ENCODE measurements around the gene ZFAND2B.

Gene ZFAND2B

GRCh38 chr2:219171231-219171651 lies 35.3 kb upstream of the ZFAND2B start:
- Mint-ChIP-seq H3K36me3 (ENCODE audit: low read depth) (peaks cover 26% of the 10 kb centered on the region), H3K4me1 (ENCODE audit: low read depth) (peaks cover 29% of the 10 kb centered on the region), H3K27me3 (no peaks in the 10 kb centered on the region), H3K27ac (peak overlapping the region; percentile 11), H3K4me3 (no peak overlapping the region), H3K9me3 (no peaks in the 10 kb centered on the region)

GRCh38 chr2:219172231-219173154 lies 34.1 kb upstream of the ZFAND2B start:
- H3K36me3 Mint-ChIP-seq (ENCODE audit: low read depth): peaks cover 26% of the 10 kb centered on the region

DNA sequence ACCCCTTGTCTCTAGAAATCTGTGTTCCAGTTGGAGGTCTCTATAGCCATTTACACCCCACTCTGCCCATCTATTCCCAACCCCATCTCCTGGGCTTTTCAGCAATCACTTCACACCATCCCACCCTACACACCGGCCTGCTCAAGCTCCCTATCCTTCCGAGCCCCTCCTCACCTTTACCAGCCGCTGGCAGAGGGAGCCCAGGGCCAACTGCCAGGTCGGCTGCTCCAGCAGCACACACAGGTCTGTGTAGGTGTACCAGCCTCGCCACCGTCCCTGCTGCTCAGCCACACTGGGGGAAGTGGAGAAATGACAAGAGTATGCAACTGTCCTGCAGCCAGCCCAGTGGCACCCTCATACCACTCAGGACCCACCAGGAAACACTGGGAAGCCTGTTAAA lies 33.4 kb upstream of the ZFAND2B start:
- Mint-ChIP-seq H3K9me3 (no peaks in the 10 kb centered on the region), H3K4me3 (no peak overlapping the region), H3K36me3 (ENCODE audit: low read depth) (peaks cover 26% of the 10 kb centered on the region), H3K27ac (no peak overlapping the region), H3K4me1 (ENCODE audit: low read depth) (peaks cover 36% of the 10 kb centered on the region), H3K27me3 (no peaks in the 10 kb centered on the region)

More at GRCh38 chr2:219172231-219173154, 34.1 kb upstream of the ZFAND2B start:
- Mint-ChIP-seq H3K27ac (no peak overlapping the region), H3K4me1 (ENCODE audit: low read depth) (peaks cover 34% of the 10 kb centered on the region), H3K4me3 (no peak overlapping the region), H3K27me3 (no peaks in the 10 kb centered on the region), H3K9me3 (no peaks in the 10 kb centered on the region)

- Mint-ChIP-seq H3K4me3 (peak overlapping the region; percentile 42), H3K4me1 (ENCODE audit: low read depth) (peaks cover 41% of the 10 kb centered on the region), H3K27me3 (no peaks in the 10 kb centered on the region), H3K9me3 (no peaks in the 10 kb centered on the region), H3K36me3 (ENCODE audit: low read depth) (peaks cover 27% of the 10 kb centered on the region), H3K27ac (no peak overlapping the region)
These were observed 32.4 kb upstream of the ZFAND2B start for GRCh38 chr2:219174146-219174545.

- Mint-ChIP-seq H3K27ac (no peak overlapping the region), H3K36me3 (ENCODE audit: low read depth) (peaks cover 31% of the 10 kb centered on the region), H3K27me3 (no peaks in the 10 kb centered on the region), H3K4me1 (ENCODE audit: low read depth) (peaks cover 47% of the 10 kb centered on the region), H3K9me3 (no peaks in the 10 kb centered on the region), H3K4me3 (peak overlapping the region; percentile 88)
These were observed 31.8 kb upstream of the ZFAND2B start for GRCh38 chr2:219174801-219175200.

- Mint-ChIP-seq H3K4me1 (ENCODE audit: low read depth) (peaks cover 52% of the 10 kb centered on the region), H3K9me3 (no peaks in the 10 kb centered on the region), H3K36me3 (ENCODE audit: low read depth) (peaks cover 33% of the 10 kb centered on the region), H3K27ac (no peak overlapping the region), H3K27me3 (no peaks in the 10 kb centered on the region), H3K4me3 (peak overlapping the region; percentile 88)
These were observed 31.1 kb upstream of the ZFAND2B start for GRCh38 chr2:219175486-219175885.

DNA sequence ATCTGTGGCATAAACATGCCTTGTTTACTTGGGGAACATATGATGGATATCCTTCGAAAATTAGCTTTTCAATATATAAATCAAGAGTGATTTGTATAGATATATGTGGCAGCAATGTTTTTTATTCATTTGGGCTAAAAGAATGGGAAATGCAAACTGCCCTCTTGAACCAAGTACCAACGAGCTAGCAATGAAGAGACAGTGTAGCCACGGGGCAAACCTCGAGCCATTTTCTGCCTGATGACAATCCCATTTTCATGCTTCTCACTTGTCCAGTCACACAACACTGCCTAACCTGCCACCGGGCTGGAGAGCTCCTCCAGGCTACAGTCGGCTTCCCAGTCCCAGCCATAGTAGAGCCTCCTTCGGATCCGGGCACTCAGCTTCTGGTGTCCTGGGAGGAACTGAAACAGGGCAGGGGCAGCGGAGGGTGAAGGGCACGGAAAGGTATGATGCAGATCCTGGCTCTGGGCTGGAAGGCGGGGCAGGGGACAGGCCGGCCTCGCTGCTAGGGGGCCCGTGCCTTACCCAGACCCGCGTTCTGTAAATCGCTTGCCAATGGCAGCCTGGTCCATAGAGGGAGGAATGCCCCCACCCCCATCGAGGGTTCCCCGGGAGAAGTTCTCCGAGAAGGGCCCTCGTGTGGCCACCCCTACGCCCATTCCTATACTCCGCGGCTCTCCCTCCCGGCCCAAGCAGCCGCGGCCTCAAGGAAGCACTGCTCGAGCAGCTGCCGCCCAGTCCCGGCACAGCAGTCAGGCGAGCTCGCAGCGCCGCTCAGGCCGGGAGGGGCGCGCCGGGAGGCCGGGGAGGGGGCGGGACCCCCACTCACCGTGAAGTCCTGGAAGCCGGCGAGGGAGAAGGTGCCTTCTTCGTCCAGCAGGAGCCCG lies 30.4 kb upstream of the ZFAND2B start:
- Mint-ChIP-seq H3K27me3 (no peaks in the 10 kb centered on the region), H3K27ac (peak overlapping the region; percentile 81), H3K4me3 (peak overlapping the region; percentile 88), H3K4me1 (ENCODE audit: low read depth) (peaks cover 56% of the 10 kb centered on the region), H3K9me3 (no peaks in the 10 kb centered on the region), H3K36me3 (ENCODE audit: low read depth) (peaks cover 38% of the 10 kb centered on the region)

GRCh38 chr2:219176818-219177551 lies 29.6 kb upstream of the ZFAND2B start, which contains the start of gene CNPPD1:
TSS of gene CNPPD1 (minus strand) at chr2:219176925. CDS start at chr2:219176828, 97 bp downstream.
- Mint-ChIP-seq H3K27me3 (no peaks in the 10 kb centered on the region), H3K4me3 (peak within 1 kb of the TSS; percentile 88), H3K9me3 (no peaks in the 10 kb centered on the region), H3K4me1 (ENCODE audit: low read depth) (peaks cover 60% of the 10 kb centered on the region), H3K27ac (peak within 1 kb of the TSS; percentile 91), H3K36me3 (ENCODE audit: low read depth) (peaks cover 38% of the 10 kb centered on the region)

DNA sequence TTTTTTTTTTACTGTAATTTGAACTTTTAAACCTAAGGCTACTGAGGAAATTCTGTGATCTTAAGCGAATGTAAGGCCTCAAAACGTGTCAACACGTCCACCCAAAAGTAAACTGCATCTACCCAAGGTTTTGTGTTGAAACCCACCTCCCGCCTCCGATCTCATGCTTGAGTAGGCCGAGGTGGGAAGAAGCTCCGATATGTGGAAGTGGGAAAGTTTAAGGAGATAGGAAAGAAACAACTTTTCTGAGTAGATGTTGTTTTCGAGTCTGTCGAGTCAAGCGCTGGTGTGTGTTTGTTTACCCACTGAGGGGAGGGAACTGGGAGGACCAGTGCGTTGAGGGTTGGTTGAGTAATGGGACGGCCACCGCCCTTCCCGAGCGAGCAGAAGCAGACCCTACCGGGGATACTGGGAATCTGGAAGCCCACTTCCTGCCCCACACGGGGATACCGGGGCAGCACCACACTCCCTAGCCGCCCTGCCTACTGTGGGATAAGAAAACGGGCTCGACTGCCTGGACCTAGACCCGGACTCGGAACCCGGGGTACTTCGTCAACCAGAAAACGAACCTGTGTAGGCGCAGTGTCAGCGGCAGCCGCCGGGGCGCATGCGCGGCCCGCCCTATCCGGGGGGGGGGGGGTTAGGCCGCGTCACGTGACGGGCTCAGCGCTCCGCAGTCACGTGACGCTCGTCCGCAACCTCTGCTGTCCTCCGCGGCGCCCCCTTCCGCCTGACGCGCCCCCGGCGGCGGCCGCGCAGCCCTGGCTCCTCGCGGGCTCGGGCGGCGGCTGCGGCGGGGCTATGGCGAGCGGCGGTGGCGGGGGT lies 28.8 kb upstream of the ZFAND2B start, which contains the start of gene RETREG2:
RETREG2 (plus strand) TSS at position 724 of the 825 bp plus-strand sequence; CDS start at position 802, 78 bp downstream.
- H3K4me3 Mint-ChIP-seq: peak within 1 kb of the TSS; percentile 88
- H3K27me3 Mint-ChIP-seq: no peaks in the 10 kb centered on the region
- H3K27ac Mint-ChIP-seq: peak within 1 kb of the TSS; percentile 91
- peaks cover 35% of the 10 kb centered on the region for H3K36me3 Mint-ChIP-seq (ENCODE audit: low read depth)
- H3K4me1 Mint-ChIP-seq (ENCODE audit: low read depth): peaks cover 61% of the 10 kb centered on the region
- no peaks in the 10 kb centered on the region for H3K9me3 Mint-ChIP-seq

DNA sequence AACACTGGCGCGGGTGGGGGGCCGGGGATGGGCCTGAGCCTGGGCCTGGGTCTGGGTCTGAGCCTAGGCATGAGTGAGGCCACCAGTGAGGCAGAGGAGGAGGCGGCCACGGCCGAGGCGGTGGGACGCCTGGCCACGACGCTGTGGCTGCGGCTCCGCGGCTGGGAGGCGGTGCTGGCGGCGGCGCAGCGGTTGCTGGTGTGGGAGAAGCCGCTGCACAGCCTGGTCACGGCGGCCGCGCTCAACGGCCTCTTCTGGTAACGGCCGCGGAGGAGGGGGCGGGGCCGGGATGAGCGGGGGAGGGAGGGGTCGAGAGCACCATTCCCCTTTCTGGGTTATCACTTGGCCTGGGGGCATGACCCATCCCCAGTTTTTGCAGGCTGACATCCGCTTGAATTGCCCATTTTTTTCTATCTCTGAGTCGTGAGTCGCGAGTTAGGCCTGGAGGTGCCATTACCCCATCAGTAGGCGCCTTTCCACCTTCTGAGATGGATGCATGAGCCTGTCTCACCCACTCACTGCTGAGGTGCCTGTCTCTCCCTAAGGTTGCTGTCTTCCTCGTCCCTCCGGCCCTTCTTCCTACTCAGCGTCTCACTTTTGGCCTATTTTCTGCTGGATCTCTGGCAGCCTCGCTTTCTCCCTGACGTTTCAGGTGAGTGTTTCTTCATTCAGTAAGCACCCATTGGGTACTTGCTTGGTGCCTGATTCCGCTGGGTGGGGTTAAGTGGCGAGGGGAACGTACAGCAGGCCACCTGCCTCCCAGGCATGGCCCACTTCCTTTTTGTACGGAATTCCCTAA lies 28.0 kb upstream of the ZFAND2B start:
- Mint-ChIP-seq H3K4me3 (peak overlapping the region; percentile 86), H3K36me3 (ENCODE audit: low read depth) (peaks cover 41% of the 10 kb centered on the region), H3K27ac (peak overlapping the region; percentile 65), H3K9me3 (no peaks in the 10 kb centered on the region), H3K4me1 (ENCODE audit: low read depth) (peaks cover 64% of the 10 kb centered on the region), H3K27me3 (no peaks in the 10 kb centered on the region)

DNA sequence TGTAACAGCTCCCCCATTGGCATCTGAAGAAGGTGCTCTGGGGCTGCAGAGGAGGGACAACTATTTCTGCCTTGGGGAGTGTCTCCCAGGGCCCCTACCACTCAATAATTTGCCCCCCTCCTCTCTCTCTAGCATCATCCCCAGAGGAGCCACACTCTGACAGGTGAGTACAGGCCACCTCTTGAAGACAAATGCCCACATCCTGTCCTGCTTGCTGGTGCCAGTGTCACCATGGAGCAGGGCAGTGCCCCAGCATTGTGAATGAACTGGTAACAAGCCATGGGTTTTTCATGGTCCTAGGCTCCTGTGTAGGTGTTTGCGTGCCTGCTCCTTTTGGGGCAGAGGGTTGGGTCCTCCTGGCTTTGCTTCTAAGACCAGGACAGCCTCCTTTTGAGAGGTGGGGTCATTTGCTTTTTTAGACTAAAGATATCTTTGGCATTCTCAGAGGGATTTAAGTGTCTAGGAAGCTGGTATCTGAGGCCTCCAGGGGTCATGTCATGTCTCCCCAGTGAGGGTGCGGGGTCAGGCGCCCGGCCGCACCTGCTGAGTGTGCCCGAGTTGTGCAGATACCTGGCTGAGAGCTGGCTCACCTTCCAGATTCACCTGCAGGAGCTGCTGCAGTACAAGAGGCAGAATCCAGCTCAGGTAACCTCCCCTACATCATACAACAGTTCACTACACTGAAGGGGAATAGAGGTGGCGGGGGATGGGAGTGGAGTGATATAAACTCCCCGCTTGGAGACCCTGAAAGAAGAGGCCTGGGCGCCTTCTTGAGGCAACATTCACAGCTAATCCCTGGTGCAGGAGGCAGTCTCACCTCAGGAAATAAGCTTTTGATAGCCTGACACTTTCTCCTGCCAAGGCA lies 26.7 kb upstream of the ZFAND2B start:
- Mint-ChIP-seq H3K27ac (peak overlapping the region; percentile 65), H3K27me3 (no peaks in the 10 kb centered on the region), H3K9me3 (no peaks in the 10 kb centered on the region), H3K36me3 (ENCODE audit: low read depth) (peaks cover 36% of the 10 kb centered on the region), H3K4me3 (peak overlapping the region; percentile 86), H3K4me1 (ENCODE audit: low read depth) (peaks cover 54% of the 10 kb centered on the region)

GRCh38 chr2:219180961-219181360 lies 25.6 kb upstream of the ZFAND2B start:
- Mint-ChIP-seq H3K27me3 (no peaks in the 10 kb centered on the region), H3K4me1 (ENCODE audit: low read depth) (peaks cover 47% of the 10 kb centered on the region), H3K36me3 (ENCODE audit: low read depth) (peaks cover 45% of the 10 kb centered on the region), H3K27ac (no peak overlapping the region), H3K9me3 (no peaks in the 10 kb centered on the region), H3K4me3 (no peak overlapping the region)

Measured in stimulated activated naive CD8-positive, alpha-beta T cell treated with anti-CD3 and anti-CD28 coated beads, Interleukin-15, Interleukin-2, amounts not matched to agents 100 ng/mL and 50 ng/mL, for 24 hours (primary cell).